SIG-M5 treated with dmso at 0.1 percent for 504 hours (cell line): ENCODE measurements around the gene MARCO.
"Not testable (repeated sequence)": the region's sequence is repeated elsewhere in the genome, so short reads cannot be mapped to it uniquely, and the experiment has no call there.

Experiments used
- DNase-seq: peaks from one replicate; lab custom pipeline; 2025; ENCODE audit not compliant: unreplicated experiment; lab: John Stamatoyannopoulos, UW

MARCO gene

GRCh38 chr2:119003856-119004255 is 61.9 kb downstream of the MARCO start:
- not testable (repeated sequence) for DNase-seq

- DNase-seq, result no peak
Measured at GRCh38 chr2:119004602-119005001, 62.6 kb downstream of the MARCO start.

DNA sequence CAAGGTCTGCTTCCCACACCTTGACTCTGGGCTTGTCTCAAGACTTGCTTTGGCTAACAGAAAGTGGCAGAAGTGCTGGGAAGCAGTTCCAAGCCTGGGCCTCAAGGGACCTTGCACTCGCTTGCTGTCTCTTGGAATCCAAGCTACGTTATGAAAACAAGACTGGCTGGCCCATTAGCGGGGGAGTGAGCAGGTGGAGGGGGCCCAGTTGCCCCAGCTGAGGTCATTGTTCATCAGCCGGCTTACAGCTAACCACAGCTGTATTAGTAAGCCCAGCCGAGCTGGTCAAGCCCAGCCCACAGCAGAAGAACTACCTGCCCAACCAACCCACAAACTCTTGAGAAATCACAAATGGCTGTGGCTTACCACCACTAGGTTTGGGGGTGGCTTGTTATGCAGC is 63.1 kb downstream of the MARCO start:
- no peak for DNase-seq

- no peak for DNase-seq
Measured at GRCh38 chr2:119005555-119005954, 63.6 kb downstream of the MARCO start.

- no peak for DNase-seq
Measured at GRCh38 chr2:119006441-119006840, 64.4 kb downstream of the MARCO start.

DNA sequence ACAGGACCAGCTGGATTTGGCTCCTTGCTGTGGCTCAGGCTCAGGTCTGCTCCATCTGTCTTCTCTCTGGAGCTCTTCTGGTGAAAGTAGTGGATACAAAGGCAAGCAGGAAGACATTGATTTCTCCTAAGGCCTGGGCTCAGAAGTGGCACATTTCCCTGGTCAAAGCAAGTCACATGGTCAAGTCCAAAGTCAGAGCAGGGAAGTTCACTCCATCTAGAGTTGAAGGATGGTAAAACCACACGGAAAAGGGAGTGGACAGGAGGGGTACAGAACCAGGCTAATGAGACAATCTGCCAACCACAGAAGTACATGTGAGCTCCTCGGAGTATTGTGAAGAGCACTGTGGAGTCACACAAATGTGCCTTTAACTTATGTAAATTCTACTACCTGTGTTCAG is 66.1 kb downstream of the MARCO start:
- DNase-seq, result peak; percentile 42

DNA sequence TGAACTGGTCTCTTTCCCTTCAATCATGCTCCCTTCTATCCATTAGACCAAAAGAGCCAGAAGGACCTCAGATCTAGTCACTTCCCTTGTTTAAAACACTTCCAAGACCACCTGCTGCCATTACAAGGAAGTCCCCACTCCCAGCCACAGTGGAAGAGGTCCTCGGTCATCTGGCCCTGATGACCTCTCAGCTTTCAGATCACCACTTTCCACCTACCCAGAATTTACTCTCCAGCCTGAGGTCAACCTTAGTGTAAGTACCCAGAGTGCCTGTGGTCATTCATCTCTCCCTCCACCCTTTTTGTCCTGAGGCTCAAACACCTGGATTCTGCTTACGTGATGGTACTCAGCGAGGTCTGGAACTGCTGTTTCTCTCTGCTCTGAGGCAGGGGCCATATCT is 67.1 kb downstream of the MARCO start:
- DNase-seq, result no peak

GRCh38 chr2:119010336-119010735 is 68.3 kb downstream of the MARCO start:
- no peak for DNase-seq

- no peak for DNase-seq
Measured at GRCh38 chr2:119011162-119011909, 69.3 kb downstream of the MARCO start.

- no peak for DNase-seq
Measured at GRCh38 chr2:119011910-119012209, 69.9 kb downstream of the MARCO start.

GRCh38 chr2:119012345-119013301 is 70.6 kb downstream of the MARCO start:
- no peak for DNase-seq

DNA sequence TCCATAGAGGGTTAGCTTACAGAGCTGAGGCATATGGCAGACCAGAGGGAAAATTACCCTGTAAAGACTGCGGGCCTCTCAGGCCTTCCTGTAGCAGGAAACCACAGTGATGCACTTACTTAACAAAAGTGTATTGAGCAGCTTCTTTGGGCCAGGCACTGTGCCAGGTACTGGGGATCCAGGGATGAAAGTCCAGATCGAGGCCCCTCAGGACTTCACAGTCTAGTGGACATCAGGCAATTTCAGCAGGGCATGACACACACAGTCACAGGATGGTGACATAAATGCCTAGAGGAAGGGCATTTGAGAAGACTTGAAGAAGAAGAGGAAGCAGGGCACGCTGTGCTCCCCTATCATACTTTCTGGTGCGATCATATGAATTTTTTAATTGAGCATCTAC is 71.7 kb downstream of the MARCO start:
- no peak for DNase-seq

GRCh38 chr2:119015845-119016244 is 73.9 kb downstream of the MARCO start:
- DNase-seq, result no peak

DNA sequence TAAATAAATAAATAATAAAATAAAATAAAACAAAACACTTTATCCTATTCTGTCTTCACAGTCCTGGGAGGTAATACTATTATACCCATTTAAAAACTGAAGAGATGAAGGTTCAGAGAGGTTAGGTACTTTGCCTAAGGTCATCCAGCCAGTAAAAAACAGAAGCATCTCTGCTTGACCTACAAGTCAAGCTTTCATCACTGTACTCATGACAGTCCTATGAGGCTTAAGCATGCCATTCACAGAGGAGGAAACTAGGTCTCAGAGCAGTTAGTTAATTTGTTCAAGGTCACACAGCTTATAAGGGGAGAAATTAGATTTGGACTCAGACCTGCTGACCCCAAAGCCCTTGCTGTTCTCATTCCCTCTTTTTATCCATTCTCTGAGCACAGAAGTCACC is 77.5 kb downstream of the MARCO start:
- no peak for DNase-seq

DNA sequence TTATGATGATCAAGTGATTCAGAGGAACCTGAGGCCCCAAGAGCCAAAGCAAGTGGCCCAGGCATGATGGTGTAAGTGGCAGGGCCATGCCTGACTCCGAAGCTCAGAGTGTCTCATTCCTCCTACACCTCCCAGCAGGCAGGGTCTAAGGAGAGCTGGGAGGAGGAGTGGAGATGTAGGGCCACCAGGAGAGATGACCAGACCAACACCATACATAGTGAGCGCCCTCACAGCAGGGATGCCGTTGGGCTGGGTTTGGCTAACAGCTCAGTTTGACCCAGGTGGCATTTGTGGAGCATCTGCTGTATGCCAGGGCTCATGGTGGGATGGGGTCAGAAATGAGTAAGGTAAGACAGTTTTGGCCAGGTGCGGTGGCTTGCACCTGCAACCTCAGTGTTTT is 80.7 kb downstream of the MARCO start:
- DNase-seq, result no peak

- DNase-seq, result no peak
Measured at GRCh38 chr2:119023534-119023933, 81.5 kb downstream of the MARCO start.

DNA sequence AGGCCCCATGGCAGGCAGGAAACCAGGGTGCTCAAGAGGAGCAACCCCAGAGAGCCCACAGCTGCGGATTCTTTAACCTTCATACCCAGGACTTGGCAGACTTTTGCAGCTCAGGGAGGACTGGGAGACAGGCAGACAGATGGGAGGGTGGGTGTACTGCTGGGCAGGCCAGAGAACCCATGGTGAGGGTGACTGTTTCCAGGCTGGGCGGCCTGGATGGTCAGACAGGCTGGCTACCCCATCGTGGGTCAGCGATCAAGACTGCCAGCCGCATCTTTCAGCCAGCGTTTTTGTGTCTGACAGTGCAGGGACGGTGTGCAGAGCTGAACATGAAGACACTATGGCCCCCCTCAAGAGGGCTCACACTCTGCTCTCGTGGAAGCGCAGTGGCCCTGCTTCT is 82.2 kb downstream of the MARCO start:
- no peak for DNase-seq

- no peak for DNase-seq
Measured at GRCh38 chr2:119024568-119024967, 82.6 kb downstream of the MARCO start.

DNA sequence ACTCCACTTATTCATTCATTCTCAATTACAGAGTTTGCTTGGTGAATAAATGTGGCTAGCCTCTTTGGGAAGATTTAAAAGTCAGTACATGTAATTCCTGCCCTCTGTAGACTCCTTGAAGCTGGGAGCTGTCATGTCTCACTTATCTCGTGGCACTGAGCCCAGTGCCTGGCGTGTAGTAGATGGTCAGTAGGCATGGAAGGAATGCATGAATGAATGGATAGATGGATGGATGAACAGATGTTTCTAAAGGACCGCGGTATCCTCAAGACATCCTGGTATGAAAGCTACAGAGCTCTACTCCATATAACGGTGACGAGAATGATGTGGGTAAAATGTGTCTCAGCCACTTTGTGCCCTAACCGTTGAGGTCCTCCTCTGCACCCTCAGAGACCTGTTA is 83.0 kb downstream of the MARCO start:
- DNase-seq, result no peak

GRCh38 chr2:119025762-119026351 is 83.9 kb downstream of the MARCO start:
- no peak for DNase-seq

DNA sequence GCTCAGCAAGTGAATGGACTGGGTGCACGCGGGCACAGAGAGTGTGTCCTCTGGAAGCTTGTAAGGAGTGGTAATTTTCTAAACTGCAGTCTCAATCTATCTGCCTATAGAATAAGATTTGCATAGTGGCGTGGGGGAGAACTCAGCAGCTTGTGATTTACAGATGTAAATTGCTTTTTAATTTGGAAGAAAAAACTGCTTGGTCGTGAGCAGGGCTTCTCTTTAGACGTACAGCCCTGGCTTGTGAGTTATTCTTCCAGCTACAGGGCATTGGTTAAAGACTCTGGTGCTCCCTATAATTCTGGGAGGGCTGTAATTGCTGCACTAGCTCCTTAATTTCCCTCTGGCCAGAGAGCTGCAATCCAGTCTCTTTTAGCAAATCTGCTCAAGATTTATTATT is 84.9 kb downstream of the MARCO start:
- DNase-seq, result no peak
